Chondrocyte (in vitro differentiated cells): ENCODE results near the gene CEACAM21. TPM values are rescaled to one million over a fixed set of nuclear protein-coding genes. Genes with fewer than 3 reads are reported as not detected.

ENCODE experiments used
- DNase-seq: peaks from one replicate; pipeline ENCODE4 v3.0.0; 2021; ENCODE audit warnings: mixed read lengths, low spot score
- H3K27ac Mint-ChIP-seq: one replicate; pipeline ENCODE4 v1.8.0; 2021; ENCODE audit warnings: mild to moderate bottlenecking, moderate library complexity, mixed read lengths; ENCODE audit not compliant: unreplicated experiment
- H3K27me3 Mint-ChIP-seq: 2 replicates; pipeline ENCODE4 v1.8.0; 2021; ENCODE audit warnings: low read depth, mixed read lengths
- H3K36me3 Mint-ChIP-seq: 2 replicates; pipeline ENCODE4 v1.8.0; 2021; ENCODE audit warnings: low read depth, mixed read lengths
- H3K4me1 Mint-ChIP-seq: 2 replicates; pipeline ENCODE4 v1.8.0; 2021; ENCODE audit warnings: low read depth, mild to moderate bottlenecking, mixed read lengths
- H3K4me3 Mint-ChIP-seq: one replicate; pipeline ENCODE4 v1.8.0; 2021; ENCODE audit warnings: mild to moderate bottlenecking, moderate library complexity, mixed read lengths; ENCODE audit not compliant: unreplicated experiment
- H3K9me3 Mint-ChIP-seq: 2 replicates; pipeline ENCODE4 v1.8.0; 2021; ENCODE audit warnings: low read depth, mixed read lengths
- total RNA-seq: library from RNA; stranded (reverse); gene quantifications from 3 replicates; pipeline ENCODE4 v1.2.1, GENCODE V29; 2021
- TF ChIP-seq, protein P1 (sequence below): fragments of 200-600 bp; sonication (generic); IDR thresholded peaks from 2 replicates; pipeline ENCODE4 v1.5.0; 2021; ENCODE audit warnings: antibody characterized with exemption, mild to moderate bottlenecking, moderate library complexity

CEACAM21 gene
- total RNA-seq, 1 donor from 2014 or later, result not detected

DNA sequence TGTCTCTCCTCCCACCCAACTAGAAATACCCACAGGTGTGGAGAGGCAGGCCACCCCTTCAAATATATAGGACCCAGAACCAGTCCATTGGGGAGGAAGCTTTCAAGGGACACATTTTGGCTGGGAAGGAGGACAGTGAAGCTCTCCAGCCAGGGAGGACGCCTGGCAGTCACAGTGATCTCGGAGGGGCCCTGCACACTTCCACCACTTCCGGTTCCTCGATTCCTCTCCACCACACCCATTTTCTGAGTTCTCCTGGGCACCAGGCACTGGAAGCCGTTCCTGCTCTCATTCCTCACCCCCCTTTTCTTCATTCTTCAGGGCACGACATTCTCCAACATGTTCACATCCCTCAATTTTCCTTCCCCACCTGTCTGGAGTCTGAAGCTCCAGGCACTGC is 30.4 kb upstream of the CEACAM21 start:
- no peaks in the 10 kb centered on the region for H3K9me3 Mint-ChIP-seq
- H3K4me3 Mint-ChIP-seq, result no peak overlapping the region
- peaks cover 12% of the 10 kb centered on the region for H3K27me3 Mint-ChIP-seq
- no peaks in the 10 kb centered on the region for H3K4me1 Mint-ChIP-seq
- no peaks in the 10 kb centered on the region for H3K36me3 Mint-ChIP-seq
- H3K27ac Mint-ChIP-seq, result no peak overlapping the region
- TF ChIP-seq, protein P1, sequence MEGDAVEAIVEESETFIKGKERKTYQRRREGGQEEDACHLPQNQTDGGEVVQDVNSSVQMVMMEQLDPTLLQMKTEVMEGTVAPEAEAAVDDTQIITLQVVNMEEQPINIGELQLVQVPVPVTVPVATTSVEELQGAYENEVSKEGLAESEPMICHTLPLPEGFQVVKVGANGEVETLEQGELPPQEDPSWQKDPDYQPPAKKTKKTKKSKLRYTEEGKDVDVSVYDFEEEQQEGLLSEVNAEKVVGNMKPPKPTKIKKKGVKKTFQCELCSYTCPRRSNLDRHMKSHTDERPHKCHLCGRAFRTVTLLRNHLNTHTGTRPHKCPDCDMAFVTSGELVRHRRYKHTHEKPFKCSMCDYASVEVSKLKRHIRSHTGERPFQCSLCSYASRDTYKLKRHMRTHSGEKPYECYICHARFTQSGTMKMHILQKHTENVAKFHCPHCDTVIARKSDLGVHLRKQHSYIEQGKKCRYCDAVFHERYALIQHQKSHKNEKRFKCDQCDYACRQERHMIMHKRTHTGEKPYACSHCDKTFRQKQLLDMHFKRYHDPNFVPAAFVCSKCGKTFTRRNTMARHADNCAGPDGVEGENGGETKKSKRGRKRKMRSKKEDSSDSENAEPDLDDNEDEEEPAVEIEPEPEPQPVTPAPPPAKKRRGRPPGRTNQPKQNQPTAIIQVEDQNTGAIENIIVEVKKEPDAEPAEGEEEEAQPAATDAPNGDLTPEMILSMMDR, result no peak
- DNase-seq, result no peak

DNA sequence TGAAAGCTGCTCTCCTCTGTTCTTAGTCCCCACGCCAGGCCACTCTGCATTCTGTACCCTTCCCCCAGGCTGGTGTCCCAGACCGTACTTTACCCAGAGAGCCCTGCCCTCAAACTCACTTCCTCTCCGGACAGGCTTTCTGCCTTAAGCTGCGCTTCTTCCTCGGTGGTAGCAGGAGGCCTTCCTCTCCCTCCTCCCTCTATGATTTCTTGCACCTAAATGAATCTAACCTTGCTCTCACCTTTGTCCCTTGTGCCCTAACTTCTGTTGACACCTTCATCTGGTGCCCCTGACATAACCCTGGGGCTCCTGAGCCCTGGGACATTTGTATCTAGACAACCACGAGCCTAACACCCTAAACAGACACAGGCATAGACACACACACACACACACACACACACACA is 29.6 kb upstream of the CEACAM21 start:
- Mint-ChIP-seq H3K4me1 (no peaks in the 10 kb centered on the region), H3K27me3 (peaks cover 12% of the 10 kb centered on the region), H3K9me3 (no peaks in the 10 kb centered on the region), H3K4me3 (no peak overlapping the region), H3K36me3 (no peaks in the 10 kb centered on the region), H3K27ac (no peak overlapping the region)
- DNase-seq, result no peak
- TF ChIP-seq, protein P1, result no peak

DNA sequence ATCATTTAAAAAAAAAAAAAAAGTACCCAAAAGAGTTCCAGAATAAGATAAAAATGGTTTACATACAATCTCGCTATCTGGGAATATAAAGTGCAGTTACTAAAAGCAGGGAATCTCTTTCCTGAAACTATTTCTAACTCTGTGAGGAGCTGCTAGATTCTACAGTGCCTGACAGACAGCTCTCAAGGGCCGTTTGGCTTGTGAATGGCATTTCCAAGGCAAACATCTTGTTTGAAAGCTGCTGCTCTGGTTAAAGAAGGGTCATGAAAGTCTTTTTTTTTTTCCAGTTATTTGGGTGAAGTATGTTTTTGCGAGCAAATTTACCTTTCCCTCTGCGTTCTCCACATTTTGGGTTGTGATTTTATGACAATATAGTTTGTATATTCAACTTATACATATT is 29.0 kb upstream of the CEACAM21 start:
- Mint-ChIP-seq H3K27me3 (peaks cover 12% of the 10 kb centered on the region), H3K9me3 (no peaks in the 10 kb centered on the region), H3K4me3 (no peak overlapping the region), H3K4me1 (no peaks in the 10 kb centered on the region), H3K36me3 (no peaks in the 10 kb centered on the region), H3K27ac (no peak overlapping the region)
- no peak for DNase-seq
- TF ChIP-seq, protein P1, result no peak

DNA sequence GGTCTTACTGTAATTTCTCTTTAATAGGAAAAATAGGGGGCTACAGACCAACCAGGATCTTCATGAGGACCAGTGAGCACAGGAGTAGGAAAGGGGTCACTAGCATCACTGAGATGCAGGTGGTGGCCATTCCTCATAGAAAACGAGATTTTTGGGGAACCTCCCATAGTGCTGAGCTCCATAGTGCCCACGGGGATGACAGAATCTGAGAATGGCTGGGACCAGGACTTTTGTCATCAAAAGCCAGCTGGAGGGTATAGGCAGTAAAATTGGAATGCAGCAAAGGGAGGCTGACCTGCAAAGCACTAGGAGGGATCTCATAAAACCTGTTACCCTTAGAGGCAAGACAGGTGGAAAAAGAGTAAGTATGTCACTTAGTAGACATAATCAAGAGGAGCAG is 28.4 kb upstream of the CEACAM21 start:
- H3K36me3 Mint-ChIP-seq, result no peaks in the 10 kb centered on the region
- no peaks in the 10 kb centered on the region for H3K4me1 Mint-ChIP-seq
- H3K27me3 Mint-ChIP-seq, result peaks cover 12% of the 10 kb centered on the region
- DNase-seq, result no peak
- no peak overlapping the region for H3K27ac Mint-ChIP-seq
- no peaks in the 10 kb centered on the region for H3K9me3 Mint-ChIP-seq
- TF ChIP-seq, protein P1, result no peak
- H3K4me3 Mint-ChIP-seq, result no peak overlapping the region

DNA sequence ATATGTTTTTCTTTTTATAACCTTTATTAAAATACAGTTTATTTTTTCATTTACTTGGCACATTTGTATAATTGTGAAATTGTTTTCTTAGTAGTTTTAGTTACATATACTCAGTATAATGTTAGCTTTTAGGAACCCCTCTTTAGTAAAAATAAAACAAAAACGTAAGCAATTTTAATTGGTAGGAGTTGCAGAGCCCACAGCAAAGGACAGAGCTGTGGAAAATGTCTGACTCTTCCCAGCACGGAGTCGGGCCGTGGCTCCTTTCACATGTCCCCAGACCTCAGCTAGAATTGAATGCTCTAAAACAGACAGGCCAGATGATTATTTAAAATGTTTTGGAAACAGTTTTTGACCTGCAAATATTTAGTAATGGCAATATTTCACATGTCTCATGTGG is 27.9 kb upstream of the CEACAM21 start:
- Mint-ChIP-seq H3K4me3 (no peak overlapping the region), H3K27me3 (peaks cover 12% of the 10 kb centered on the region), H3K4me1 (no peaks in the 10 kb centered on the region), H3K27ac (no peak overlapping the region), H3K9me3 (no peaks in the 10 kb centered on the region), H3K36me3 (no peaks in the 10 kb centered on the region)
- TF ChIP-seq, protein P1, result no peak
- no peak for DNase-seq
